G401.6 (cell line): ENCODE data around the gene SPOCK1.

Source experiments
- FAIRE-seq: peaks from 2 replicates; lab custom pipeline; 2012; peaks lifted over from hg19 to GRCh38; lab: Jason Lieb, UNC

The SPOCK1 gene

DNA sequence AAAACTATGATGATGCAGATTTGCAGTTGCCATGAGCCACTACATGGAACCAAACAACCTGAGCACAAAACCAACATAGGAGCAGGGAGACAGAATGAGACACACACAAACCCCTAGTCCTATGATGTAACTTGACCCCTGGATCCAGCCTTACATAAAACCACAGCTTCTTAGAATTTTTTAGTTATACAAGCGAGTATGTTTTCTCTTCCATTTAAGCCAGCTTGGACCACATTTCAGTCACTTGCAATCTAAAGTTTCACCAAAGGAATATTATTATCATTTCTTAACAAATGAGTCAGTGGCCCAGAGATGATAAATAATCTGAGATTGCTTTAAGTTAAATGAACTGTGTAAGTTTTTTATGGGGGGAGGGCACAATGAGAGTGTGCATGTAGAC is 6.8 kb downstream of the SPOCK1 start:
- FAIRE-seq: no peak

DNA sequence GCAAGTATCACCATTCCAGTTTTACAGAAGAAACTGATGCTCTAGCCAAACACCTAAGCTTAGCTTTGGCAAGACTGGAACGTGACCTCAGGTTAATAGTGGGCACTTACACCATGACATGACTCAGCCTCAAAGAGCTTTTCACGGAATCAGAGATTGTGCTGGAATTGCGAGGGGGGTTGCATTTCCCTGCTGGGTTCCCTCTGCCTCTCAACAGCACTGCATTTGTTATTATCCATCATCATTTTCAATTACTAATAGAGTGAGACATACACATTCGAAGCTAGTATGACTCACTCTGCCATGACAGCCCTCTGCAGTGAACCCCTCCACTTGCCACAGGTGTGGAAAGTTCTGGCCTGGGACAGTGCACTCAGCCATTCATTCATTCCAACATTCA is 8.0 kb downstream of the SPOCK1 start:
- FAIRE-seq: no peak

GRCh38 chr5:137490591-137490990 is 8.5 kb downstream of the SPOCK1 start:
- FAIRE-seq: no peak

DNA sequence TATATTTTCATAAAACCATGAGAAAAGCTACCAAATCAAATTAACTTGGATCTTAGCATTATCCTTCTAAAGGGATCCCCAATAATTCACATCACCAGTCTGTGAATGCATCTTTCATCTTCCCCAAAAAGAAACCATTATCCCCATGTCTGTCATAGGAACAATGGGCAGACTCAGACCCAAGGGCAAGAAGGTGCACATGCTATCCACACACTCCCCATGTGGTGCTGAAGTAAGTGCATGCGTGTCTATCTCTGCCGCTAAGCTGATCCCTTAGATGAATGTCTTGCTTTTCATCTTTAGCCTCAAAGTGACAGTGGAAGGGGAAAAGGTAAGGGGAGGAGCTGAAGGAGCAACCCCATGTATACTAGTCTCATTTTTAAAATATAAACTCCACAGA is 10.2 kb downstream of the SPOCK1 start:
- FAIRE-seq: no peak

DNA sequence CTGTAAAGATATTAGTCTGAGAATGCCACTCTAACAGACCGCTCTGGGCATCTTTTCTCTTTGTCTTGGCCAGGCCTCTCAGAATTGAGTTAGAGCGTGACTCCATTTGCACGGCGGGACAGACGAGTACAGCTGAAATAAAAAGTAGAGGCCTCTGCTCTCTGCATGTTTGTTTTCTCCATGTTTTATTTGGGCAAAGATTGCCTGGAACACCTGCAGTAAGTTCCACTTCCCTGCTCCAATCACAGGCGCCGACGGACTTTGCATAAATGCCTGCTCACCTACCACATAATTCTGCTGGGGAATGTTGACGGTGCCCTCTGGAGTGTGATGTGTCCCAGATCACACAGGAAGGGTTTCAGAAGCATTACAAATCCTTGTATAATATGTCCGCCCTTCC is 10.6 kb downstream of the SPOCK1 start:
- no peak for FAIRE-seq

- FAIRE-seq: no peak
Measured at GRCh38 chr5:137487600-137487999, 11.5 kb downstream of the SPOCK1 start.

DNA sequence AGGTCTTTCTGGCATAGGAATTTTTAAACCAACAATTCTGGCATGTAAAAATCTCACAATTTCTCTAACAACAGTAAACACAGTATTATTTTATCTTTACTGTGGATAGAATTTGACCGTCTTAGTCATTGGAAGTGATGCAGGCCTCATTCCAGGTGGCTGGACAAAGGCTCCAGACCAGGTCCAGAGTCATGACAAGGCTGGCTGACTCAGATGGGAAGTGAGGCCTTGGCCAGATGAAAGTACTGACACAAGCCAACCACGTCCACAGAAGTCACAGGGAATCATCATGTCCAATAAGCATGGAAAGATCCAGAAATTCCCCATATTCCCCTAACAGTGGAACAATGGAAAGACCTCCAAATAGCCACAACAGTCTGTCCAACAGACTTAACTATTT is 12.4 kb downstream of the SPOCK1 start:
- FAIRE-seq: no peak

GRCh38 chr5:137481596-137481995 is 17.5 kb downstream of the SPOCK1 start:
- no peak for FAIRE-seq

- FAIRE-seq: no peak
Measured at GRCh38 chr5:137478043-137478442, 21.1 kb downstream of the SPOCK1 start.

GRCh38 chr5:137470921-137471220 is 28.3 kb downstream of the SPOCK1 start:
- no peak for FAIRE-seq

GRCh38 chr5:137470111-137470920 is 28.8 kb downstream of the SPOCK1 start:
- no peak for FAIRE-seq

DNA sequence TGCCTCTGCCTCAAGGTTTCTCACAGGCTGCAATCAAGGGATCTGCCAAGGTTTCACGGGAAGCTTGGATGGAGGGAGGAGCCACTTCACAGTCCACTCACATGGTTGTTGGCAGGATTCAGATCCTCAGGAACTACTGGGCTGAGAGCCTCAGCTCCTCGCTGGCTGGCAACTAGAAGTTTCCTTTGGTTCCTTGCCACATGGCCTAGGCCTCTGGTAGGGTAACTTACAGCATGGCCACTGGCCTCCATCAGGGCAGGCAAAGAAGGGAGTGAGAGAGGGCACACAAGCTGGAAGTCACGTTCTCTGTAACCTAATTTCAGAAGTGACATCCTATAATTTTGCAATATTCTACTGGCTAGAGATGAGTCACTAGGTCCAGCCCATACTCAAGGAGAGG is 32.2 kb downstream of the SPOCK1 start:
- FAIRE-seq: no peak

DNA sequence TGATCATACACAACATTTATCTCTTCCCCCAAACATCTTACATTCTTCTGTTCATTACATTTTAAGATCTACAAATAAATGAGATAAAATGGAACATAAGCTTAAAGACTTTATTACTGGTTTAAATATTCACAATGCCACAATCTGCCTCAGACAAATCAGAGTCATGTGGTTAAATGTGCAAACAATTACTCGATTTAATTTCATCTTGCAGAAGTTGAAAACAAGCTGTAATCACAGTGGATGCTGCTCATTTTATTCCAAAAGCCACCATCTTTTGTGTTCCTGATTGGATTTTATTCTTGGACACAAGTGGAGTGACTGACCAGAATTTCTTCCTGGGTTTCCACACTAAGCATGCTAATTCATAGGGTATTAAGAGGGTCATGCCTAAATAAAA is 33.2 kb downstream of the SPOCK1 start:
- FAIRE-seq: no peak

- no peak for FAIRE-seq
Measured at GRCh38 chr5:137462816-137463520, 36.2 kb downstream of the SPOCK1 start.

DNA sequence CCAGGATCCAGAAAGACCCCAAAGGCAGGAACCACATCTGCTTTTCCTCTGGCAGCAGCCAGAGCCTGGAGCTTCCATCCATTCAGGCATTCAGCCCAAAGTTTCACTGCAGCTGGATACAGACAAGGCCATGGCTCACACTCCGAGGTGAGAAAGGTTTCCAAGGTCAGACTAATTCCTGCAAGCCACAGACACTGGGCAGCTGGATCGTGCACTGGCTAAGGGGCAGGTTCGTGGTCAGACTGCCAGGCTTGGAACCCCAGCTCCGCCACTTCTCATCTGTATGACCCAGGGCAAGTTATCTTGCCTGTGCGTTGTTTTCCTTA is 36.9 kb downstream of the SPOCK1 start:
- FAIRE-seq: no peak

- no peak for FAIRE-seq
Measured at GRCh38 chr5:137461391-137462264, 37.5 kb downstream of the SPOCK1 start.

DNA sequence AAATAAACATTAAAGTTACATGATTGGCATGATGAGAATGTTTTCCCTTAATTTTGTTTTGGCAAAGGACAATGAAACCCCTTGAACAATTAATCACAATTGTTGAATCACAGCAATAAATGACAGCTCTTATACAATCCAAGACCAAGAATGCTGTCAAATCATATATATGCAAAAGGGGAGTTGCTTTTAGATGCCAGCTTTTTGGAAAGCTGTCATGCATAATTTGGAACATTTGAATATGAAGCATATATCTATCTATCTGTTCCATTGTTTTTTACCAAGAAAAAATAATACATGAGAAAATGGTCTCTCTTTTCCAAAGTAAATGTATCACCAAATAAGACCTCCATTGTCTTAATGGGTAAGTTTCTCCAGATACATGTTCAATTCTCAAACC is 44.5 kb downstream of the SPOCK1 start:
- FAIRE-seq: no peak

DNA sequence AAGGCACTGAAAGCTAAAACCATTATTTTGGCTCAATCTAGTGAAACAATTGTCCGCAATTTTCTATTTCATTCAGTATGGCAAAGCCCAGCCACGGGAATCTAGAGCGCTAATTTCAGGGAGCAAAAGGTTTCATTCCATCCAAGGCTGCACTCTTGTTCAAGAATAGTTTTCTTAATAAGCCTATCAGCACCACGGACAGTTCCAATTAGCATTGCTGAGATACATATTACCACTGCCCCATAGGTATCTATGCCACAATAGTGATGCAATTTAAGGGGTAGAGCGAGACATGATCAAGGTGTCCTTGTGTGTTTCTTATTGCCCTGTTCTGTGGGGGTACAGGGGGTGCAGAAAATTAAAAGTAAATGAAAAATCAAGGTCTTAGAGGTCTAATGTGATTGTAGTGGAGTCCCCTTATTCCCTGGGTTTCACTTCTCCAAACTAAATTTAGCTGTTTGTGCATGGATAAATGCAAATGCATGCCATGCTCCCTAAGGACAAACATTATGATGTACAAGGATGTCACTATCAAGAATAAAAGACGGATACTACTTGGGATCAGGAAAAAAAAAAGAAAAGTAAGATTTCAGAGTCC is 45.5 kb downstream of the SPOCK1 start:
- FAIRE-seq: no peak

- no peak for FAIRE-seq
Measured at GRCh38 chr5:137450759-137451158, 48.4 kb downstream of the SPOCK1 start.

- no peak for FAIRE-seq
Measured at GRCh38 chr5:137448868-137449267, 50.3 kb downstream of the SPOCK1 start.

GRCh38 chr5:137446615-137447014 is 52.5 kb downstream of the SPOCK1 start:
- no peak for FAIRE-seq

DNA sequence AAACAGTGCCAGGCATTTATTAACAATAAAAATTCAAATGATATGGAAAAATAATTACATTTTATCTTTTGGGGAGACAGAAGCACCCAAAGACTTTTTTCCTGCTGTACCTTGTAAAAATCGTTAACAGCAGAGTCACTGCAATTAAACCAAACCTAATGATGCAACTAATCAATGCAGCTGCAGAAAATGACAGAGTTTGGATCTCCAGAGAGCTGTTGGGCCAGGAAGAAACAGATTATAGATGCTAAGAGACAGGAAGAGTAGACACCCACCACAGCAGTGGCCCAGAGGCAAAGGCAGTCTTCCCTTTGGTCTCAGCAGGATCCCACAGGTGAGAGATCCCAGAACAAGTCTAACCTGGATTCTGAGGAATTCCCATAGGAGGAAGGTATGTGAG is 53.0 kb downstream of the SPOCK1 start:
- FAIRE-seq: no peak

DNA sequence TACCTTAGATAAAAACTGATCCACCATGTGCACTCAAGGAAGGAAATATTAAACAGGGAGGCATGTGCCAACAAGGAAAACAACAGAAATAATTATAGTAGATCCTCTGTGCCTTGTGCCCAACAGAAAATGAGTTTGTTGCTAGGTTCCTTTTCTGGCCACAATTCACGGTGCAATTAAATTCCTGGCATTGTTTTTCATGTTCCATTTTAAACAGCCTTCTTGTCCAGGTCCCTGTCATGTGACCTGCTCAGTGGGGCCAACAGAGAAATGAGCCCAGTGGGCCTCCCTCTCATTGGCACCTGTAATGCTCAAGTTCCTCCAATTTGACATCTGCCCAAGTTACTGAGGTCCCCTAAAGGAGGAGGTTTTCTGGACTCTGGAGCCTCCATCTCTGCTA is 56.5 kb downstream of the SPOCK1 start:
- FAIRE-seq: no peak
